CD4-positive, alpha-beta T cell treated with Interleukin-4 for 4 hours (primary cell): ENCODE results near the gene SMIM27.
"Not testable (repeated sequence)": the region's sequence is repeated elsewhere in the genome, so short reads cannot be mapped to it uniquely, and the experiment has no call there.

ENCODE experiments used
- DNase-seq: peaks from one replicate; pipeline ENCODE4 v3.0.0-alpha.2; 2020

The SMIM27 gene

DNA sequence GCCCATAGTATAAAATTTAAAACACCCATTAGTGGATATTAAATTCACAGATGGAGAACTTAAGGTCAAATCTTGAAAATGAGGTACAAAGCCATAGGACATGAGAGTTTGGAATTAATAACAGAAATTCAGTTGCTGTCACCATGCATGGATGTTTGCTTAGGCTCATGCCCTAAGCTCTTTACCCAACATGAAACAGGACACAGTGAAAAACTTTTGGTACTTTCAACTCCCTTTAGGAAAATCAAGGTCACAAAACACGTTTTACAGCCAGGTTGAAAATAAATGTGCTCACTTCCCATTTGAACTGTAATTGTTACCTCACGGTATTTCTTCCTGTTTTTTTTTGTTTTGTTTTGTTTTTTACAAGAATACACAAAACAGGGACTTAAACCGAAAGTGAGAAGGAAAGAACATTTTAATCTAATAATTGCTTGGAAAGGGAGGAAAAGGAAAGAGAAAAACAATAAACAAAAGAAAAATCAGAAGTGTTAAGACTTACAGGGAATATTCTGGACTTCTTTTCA is 6.3 kb downstream of the SMIM27 start:
- no peak for DNase-seq

- no peak for DNase-seq
Observed at GRCh38 chr9:32565967-32566366, 13.8 kb downstream of the SMIM27 start.

DNA sequence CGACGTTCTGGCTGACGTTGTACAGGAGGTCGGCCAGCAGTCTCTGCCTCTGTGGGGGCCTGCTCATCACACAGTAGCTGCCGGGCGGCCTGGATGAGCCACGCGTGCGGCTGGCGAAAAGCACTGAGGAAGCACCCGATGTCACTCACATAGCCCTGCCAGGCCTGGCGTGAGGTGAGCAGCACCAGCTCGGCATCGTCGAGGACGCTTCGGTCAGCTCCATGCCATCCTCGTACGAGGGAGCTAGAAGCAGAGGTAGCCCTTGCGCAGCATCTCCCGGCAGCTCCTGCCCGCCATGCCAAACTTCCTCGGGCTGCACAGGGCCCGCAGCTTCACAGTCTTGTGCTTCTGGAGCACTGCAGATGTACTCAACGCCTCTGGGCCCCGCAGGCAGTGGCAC is 14.6 kb downstream of the SMIM27 start:
- DNase-seq: no peak

- DNase-seq: no peak
Observed at GRCh38 chr9:32570262-32570661, 18.1 kb downstream of the SMIM27 start.

DNA sequence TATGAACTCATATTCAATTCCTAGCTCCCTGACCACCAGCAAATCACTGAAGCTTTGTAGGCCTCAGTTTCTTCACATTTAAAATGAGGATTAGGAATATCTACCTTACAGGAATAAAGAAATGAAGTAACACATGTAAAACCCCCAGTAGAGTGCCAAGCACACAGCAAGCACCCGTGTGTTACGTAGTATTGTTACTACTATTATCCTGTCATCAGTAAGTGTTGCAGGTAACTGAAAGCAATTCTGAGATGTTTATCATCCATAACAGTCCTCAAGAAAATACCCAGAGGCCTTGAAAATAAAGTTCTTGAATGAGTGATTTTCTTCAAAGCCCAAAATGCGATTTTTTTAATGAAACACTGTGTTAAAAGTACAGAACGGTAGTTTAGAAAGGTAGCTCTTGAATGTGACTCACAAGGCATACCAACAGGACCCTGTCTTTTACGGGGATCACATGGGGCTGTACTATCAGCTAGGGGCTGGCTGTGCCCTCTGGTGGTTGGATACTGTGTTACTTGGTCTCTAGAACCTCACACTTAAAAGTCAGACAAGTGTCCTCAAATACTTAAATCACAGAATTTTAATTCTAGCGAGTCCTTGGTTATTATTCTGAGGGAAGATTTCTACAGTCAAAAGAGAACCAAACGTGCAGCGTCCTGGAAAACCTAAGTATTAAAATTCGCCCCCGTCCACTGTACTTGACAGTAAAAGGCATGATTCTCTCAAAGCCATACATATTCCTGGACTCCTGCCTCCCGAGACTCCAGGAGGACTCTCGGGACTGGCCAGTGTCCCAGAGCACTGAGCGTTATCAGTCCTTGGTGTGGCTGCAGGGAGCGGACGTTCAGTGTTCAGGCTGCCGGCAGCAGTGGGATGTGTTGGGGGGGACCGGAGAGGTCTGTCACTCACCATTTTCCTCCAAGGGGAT is 20.1 kb downstream of the SMIM27 start:
- DNase-seq: peak; percentile 90

DNA sequence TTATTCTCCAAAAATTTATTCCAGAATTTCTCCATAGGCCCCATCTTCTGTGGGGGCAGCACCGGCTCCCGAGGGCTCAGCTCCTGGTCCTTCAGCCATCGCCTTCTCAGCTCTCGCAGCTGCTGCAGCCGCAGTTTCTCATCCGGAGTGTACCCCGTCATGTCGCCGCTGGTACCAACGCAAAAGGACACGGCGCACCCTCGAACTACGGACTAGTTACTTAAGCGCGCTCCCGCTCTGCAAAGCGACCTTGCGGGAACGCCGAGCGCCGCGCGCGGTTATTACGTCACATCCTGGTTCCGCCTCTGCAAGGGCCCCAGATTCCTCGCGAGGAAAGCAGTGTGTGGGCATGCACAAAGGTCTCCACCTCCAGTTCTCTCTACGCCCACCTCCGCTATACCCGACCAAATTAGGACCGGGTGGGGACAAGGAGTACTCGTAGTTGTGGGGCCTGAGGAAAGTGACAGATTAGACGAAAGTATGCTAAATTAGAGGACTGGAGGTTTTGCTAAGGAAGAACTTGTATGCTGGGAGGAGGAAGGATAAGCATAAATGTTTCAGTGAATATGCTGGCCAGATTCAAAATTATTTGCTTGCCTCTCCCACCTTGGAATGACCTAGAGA is 20.9 kb downstream of the SMIM27 start, which contains the start of gene NDUFB6:
Gene NDUFB6 (minus strand): TSS at position 260 of the 624 bp plus-strand sequence. CDS start 99 bp downstream, at position 161.
- DNase-seq: peak; percentile 96

DNA sequence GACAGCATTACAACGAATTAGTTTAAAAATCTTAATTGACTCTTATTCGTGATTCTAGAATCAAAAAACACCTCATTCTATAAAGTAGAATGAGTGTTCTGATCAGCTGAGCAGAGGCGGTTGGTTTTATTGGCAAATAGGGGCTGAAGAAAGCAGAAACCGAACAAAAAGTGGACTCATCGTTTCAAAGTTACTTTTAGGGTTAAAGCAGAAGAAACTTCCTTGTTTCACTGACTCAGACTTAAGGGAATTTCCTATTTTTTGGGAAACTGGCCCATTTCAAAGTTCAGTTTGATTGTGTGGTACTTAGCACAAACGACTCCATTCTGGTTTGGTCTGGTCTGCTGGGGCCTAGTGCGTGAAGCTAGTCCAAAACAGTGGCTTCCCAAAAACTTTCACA is 21.7 kb downstream of the SMIM27 start:
- DNase-seq: no peak

GRCh38 chr9:32574858-32575257 is 22.7 kb downstream of the SMIM27 start:
- DNase-seq: no peak

DNA sequence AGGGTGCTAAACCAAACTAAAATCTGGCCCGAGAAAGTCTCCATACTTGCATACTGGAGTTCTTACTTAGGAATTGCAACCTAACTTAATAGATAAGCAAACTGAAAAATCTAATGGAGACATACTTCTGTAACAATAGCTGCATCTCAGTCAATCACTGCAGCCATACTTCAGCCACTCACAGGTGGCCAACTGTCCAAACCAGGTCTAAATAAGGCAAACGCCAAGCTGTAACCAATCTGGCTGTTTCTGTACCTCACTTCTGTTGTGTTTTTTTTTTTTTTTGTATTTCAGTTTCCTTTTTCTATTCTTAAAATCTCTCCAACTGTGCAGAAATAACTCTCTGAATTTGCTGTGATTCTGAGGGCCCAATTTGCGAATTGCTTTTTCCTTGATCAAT is 25.2 kb downstream of the SMIM27 start:
- no peak for DNase-seq

DNA sequence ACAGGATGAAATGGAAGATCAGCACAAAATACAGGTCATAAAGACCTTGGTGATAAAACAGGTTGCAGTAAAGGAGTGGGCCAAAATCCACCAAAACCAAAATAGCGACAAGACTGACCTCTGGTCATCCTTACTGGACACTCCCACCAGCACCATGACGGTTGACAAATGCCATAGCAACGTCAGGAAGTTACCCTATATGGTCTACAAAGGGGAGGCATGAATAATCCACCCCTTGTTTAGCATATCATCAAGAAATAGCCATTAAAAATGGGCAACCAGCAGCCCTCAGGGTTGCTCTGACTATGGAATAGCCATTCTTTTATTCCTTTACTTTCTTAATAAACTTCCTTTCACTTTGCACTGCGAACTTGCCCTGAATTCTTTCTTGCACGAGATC is 26.8 kb downstream of the SMIM27 start:
- DNase-seq: no peak

DNA sequence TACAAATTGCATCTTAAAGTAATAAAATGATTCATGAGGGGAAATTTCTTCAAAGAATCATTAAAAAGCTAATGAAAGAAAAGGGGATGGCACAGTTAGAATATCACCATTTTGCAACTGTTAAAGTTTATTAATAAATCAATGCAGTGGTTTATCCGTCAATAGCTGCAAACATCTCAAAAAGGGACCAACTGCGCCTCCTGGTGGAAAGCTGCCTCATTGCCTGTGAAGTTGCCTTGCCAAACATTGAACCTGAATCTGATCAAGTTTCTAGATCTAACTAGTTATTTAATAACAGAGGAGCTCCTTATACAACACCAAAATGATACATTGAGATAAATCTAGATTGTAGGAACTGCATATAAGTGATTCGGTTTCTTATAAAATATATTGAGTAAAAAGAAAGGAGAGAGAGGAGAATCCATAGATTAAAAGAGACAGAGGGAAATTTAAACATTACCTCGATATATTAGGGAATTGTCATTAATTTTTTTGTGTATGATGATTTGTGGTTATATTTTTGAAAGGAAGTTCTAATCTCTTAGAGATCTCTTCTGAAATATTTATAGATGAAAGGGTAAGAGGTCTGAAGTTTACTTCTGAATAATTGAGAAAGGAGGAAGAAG is 27.7 kb downstream of the SMIM27 start:
- DNase-seq: peak; percentile 83

DNA sequence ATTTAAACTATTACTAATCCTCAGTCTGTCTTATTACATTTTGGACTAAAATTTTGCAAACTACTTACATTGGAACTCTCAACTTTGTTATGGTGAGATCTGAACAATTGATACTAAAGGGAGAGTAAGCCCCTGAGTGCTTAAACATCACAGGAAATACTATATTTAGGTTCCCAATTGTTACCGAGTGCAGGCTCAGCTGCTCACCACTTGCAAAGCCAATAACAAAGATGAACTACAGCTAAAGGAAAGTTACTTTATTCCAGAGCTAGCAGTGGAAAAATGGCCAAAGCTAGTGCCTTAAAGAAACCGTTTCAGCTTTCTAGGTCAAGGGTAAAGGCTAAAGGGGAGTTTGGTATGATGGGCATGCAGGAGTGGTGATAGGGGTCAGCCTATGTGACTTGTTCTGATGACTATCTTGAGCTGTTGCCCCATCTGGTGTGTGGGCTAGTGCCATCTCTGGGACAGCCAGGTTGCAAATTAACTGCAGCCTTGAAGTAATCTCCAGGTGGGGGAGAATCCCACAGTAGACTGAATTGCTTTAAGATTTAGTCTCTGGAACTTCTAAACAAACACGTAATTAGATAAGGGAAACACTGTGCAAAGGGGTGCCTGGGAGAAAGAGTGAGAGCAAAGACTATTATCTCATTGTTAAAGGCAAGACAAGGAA is 28.6 kb downstream of the SMIM27 start:
- no peak for DNase-seq

DNA sequence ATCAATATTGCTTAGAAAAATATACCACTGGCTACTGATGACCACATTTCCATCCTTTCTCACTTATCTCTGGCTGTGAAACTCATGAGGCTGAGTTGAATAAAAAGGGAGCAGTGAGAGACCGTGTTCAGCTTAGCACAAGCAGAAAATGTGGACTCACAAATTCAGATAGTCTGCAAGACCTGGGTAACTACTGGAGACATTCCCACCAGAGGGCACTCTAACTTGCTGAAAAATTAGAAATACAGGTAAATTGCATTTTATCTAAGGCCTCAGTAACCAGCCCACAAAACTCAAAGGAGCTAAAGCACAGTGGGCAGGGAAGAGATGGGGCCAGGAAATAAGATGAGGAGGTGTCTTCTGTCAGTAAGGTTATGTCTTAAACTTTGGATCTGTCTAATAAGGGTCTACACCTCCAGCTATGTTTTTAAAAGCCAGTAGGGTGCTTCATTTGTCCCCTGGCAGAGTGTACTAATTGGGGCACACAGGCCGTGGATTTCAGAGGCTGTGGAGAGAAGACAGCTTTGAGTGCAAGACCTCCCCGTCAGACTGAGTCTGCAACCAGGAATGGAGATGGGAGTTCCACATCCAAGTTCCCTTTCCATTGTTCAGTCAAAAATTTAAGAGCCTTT is 29.5 kb downstream of the SMIM27 start:
- DNase-seq: peak; percentile 48

DNA sequence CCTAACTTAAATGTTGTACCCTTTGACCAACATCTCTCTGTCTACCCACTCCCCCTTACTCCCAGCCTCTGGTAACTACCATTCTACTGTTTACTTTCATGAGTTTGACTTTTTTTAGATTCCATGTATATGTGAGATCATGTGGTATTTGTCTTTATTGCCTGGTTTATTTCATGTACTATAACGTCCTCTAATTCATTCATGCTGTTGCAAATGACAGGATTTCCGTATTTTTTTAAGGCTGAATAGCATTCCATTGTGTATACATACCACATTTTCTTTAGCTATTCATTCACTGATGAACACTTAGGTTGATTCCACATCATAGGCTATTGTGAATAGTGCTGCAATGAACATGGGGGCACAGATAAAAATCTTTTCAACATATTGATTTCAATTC is 32.7 kb downstream of the SMIM27 start:
- DNase-seq: no peak

GRCh38 chr9:32587901-32588300 is 35.8 kb downstream of the SMIM27 start:
- DNase-seq: no peak

- DNase-seq: peak; percentile 29
Observed at GRCh38 chr9:32589083-32589723, 37.1 kb downstream of the SMIM27 start.

GRCh38 chr9:32590476-32590875 is 38.3 kb downstream of the SMIM27 start:
- no peak for DNase-seq

- no peak for DNase-seq
Observed at GRCh38 chr9:32590898-32591297, 38.8 kb downstream of the SMIM27 start.

DNA sequence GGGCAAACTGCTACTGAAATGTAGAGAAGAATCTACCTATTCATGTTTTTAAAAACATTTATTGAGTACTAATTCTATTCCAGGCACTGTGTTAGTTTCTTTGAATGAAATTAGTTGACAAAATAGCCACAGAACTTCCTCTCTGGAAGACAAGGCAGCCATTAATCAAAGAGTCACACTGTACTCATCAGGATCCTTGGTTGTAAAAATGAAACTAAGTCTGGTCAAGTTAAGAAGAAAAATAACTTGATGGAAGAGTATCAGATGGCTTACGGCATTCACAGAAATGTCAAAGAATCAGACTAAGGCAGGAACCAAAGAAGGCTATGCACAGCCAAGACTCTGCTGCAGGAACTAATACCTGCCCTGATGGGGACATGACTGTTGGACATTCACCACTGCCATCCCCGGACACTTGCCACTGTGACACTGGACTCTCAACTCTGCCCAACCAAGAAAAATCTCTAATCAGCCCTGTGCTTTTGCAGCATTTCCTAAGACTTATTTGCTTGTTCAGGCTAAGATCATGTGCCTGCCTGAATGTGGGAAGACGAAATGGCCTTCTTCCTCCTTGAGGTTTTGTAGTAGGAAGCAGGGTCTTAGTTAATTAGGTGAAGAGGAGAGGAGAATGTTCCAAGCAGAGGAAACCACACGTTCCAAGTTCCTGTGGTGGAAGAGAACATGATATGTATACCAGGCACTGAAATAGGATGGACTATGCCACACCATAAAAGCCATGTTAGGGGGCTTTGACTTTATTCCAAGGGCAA is 44.2 kb downstream of the SMIM27 start:
- DNase-seq: no peak

DNA sequence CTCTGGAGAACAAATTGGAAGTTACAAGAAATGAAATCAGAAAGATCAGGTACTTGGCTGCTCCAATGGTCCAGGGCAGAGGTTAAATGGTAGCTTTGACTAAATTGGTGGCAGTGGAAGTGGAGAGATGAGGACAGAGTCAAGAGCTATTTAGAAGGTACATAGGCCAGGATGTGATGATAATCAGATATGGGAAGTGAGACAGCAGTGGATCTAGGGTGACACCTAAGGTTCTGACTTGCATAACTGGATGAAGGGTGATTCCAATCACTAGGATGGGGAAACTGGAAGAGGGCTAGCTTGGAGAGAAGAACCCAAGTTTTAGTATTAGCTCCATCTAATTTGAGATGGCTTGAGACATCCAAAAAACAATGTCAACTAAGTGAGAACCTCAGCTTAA is 44.8 kb downstream of the SMIM27 start:
- DNase-seq: no peak

GRCh38 chr9:32599021-32599420 is 46.9 kb downstream of the SMIM27 start:
- DNase-seq: not testable (repeated sequence)
